COLO668 (cell line): ENCODE results near the gene SLC22A6.

ENCODE experiments used
- DNase-seq: peaks from one replicate; lab custom pipeline; 2025; ENCODE audit not compliant: unreplicated experiment; lab: John Stamatoyannopoulos, UW

SLC22A6 gene

GRCh38 chr11:62984451-62984991, at the start of gene SLC22A6:
TSS of gene SLC22A6 (minus strand) at chr11:62984967. CDS start at chr11:62984690, 277 bp downstream.
- no peak for DNase-seq

- no peak for DNase-seq
Observed at GRCh38 chr11:63032457-63032856, 47.7 kb upstream of the SLC22A6 start.

GRCh38 chr11:63023841-63024648, 39.3 kb upstream of the SLC22A6 start:
- peak; percentile 69 for DNase-seq

GRCh38 chr11:63023222-63023814, 38.6 kb upstream of the SLC22A6 start:
- no peak for DNase-seq

GRCh38 chr11:63022441-63022840, 37.7 kb upstream of the SLC22A6 start:
- no peak for DNase-seq

GRCh38 chr11:63020671-63021291, 36.0 kb upstream of the SLC22A6 start:
- no peak for DNase-seq

- no peak for DNase-seq
Observed at GRCh38 chr11:63019506-63019905, 34.7 kb upstream of the SLC22A6 start.

GRCh38 chr11:63017306-63017974, 32.7 kb upstream of the SLC22A6 start:
- DNase-seq: peak; percentile 27

GRCh38 chr11:63015521-63016215, 30.9 kb upstream of the SLC22A6 start, which contains the start of gene SLC22A8:
TSS of gene SLC22A8 (minus strand) at chr11:63015841. CDS start at chr11:63014958, 883 bp downstream.
- DNase-seq: no peak

- no peak for DNase-seq
Observed at GRCh38 chr11:63014408-63015055, 29.8 kb upstream of the SLC22A6 start.

- no peak for DNase-seq
Observed at GRCh38 chr11:63012839-63013238, 28.1 kb upstream of the SLC22A6 start.

- DNase-seq: no peak
Observed at GRCh38 chr11:63012430-63012829, 27.7 kb upstream of the SLC22A6 start.

- no peak for DNase-seq
Observed at GRCh38 chr11:63010934-63011439, 26.2 kb upstream of the SLC22A6 start.

- no peak for DNase-seq
Observed at GRCh38 chr11:63007920-63008319, 23.2 kb upstream of the SLC22A6 start.

- no peak for DNase-seq
Observed at GRCh38 chr11:63001456-63001855, 16.7 kb upstream of the SLC22A6 start.

GRCh38 chr11:62999649-63000048, 14.9 kb upstream of the SLC22A6 start:
- no peak for DNase-seq

- no peak for DNase-seq
Observed at GRCh38 chr11:62999156-62999555, 14.4 kb upstream of the SLC22A6 start.

- no peak for DNase-seq
Observed at GRCh38 chr11:62996271-62996670, 11.5 kb upstream of the SLC22A6 start.

GRCh38 chr11:62994775-62995174, 10.0 kb upstream of the SLC22A6 start:
- DNase-seq: no peak

- DNase-seq: no peak
Observed at GRCh38 chr11:62988276-62988675, 3.5 kb upstream of the SLC22A6 start.
